Chondrocyte (in vitro differentiated cells): ENCODE results near the gene OGG1. TPM values are rescaled to one million over a fixed set of nuclear protein-coding genes. Genes with fewer than 3 reads are reported as not detected.

Experiments
- DNase-seq: peaks from one replicate; pipeline ENCODE4 v3.0.0; 2021; ENCODE audit warnings: mixed read lengths, low spot score
- H3K27ac Mint-ChIP-seq: one replicate; pipeline ENCODE4 v1.8.0; 2021; ENCODE audit warnings: mild to moderate bottlenecking, moderate library complexity, mixed read lengths; ENCODE audit not compliant: unreplicated experiment
- H3K27me3 Mint-ChIP-seq: 2 replicates; pipeline ENCODE4 v1.8.0; 2021; ENCODE audit warnings: low read depth, mixed read lengths
- H3K36me3 Mint-ChIP-seq: 2 replicates; pipeline ENCODE4 v1.8.0; 2021; ENCODE audit warnings: low read depth, mixed read lengths
- H3K4me1 Mint-ChIP-seq: 2 replicates; pipeline ENCODE4 v1.8.0; 2021; ENCODE audit warnings: low read depth, mild to moderate bottlenecking, mixed read lengths
- H3K4me3 Mint-ChIP-seq: one replicate; pipeline ENCODE4 v1.8.0; 2021; ENCODE audit warnings: mild to moderate bottlenecking, moderate library complexity, mixed read lengths; ENCODE audit not compliant: unreplicated experiment
- H3K9me3 Mint-ChIP-seq: 2 replicates; pipeline ENCODE4 v1.8.0; 2021; ENCODE audit warnings: low read depth, mixed read lengths
- long read RNA-seq: library from polyadenylated mRNA; stranded (forward); transcript quantifications from one replicate; pipeline ENCODE4 v2.0.0, GENCODE V29; 2021
- total RNA-seq: library from RNA; stranded (reverse); gene quantifications from 3 replicates; pipeline ENCODE4 v1.2.1, GENCODE V29; 2021
- TF ChIP-seq, protein P1 (sequence below): fragments of 200-600 bp; sonication (generic); IDR thresholded peaks from 2 replicates; pipeline ENCODE4 v1.5.0; 2021; ENCODE audit warnings: antibody characterized with exemption, mild to moderate bottlenecking, moderate library complexity

OGG1 gene
- total RNA-seq = 23.8 to 26.7 TPM (median 24.2 TPM) in 3 replicates
- long read RNA-seq, full-length matches to known transcripts = 20 of 23 reads
- long read RNA-seq, partial matches to known transcripts = 0 of 23 reads
- long read RNA-seq, other reads (novel, unspliced or antisense) = 3 of 23 reads

DNA sequence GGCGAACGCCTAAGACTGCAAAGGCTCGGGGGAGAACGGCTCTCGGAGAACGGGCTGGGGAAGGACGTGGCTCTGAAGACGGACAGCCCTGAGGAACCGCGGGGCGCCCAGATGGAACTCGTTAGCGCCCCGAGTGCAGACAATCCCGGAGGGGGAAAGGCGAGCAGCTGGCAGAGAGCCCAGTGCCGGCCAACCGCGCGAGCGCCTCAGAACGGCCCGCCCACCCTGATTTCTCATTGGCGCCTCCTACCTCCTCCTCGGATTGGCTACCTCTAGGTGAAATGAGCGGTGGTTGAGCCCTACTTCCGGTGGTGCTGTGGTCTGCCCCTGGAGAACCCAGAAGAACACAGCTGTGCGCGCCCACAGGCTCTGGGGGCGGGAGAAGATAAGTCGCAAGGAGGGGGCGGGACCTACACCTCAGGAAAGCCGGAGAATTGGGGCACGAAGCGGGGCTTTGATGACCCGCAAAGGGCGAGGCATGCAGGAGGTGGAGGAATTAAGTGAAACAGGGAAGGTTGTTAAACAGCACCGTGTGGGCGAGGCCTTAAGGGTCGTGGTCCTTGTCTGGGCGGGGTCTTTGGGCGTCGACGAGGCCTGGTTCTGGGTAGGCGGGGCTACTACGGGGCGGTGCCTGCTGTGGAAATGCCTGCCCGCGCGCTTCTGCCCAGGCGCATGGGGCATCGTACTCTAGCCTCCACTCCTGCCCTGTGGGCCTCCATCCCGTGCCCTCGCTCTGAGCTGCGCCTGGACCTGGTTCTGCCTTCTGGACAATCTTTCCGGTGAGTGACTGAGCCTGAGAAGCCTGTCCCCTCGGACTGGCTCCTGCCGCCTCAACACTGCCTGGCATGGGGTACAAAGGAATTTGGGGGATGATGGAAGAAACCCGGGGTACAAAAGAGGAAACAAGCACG, at the start of gene OGG1:
Gene OGG1, plus strand, starts transcription at position 308 of the 911 bp plus-strand sequence. Its CDS starts 335 bp downstream, at position 643.
- TF ChIP-seq, protein P1, sequence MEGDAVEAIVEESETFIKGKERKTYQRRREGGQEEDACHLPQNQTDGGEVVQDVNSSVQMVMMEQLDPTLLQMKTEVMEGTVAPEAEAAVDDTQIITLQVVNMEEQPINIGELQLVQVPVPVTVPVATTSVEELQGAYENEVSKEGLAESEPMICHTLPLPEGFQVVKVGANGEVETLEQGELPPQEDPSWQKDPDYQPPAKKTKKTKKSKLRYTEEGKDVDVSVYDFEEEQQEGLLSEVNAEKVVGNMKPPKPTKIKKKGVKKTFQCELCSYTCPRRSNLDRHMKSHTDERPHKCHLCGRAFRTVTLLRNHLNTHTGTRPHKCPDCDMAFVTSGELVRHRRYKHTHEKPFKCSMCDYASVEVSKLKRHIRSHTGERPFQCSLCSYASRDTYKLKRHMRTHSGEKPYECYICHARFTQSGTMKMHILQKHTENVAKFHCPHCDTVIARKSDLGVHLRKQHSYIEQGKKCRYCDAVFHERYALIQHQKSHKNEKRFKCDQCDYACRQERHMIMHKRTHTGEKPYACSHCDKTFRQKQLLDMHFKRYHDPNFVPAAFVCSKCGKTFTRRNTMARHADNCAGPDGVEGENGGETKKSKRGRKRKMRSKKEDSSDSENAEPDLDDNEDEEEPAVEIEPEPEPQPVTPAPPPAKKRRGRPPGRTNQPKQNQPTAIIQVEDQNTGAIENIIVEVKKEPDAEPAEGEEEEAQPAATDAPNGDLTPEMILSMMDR = no peak
- H3K4me1 Mint-ChIP-seq = peaks cover 50% of the 10 kb centered on the region
- peak; percentile 98 for DNase-seq
- H3K27ac Mint-ChIP-seq = peak within 1 kb of the TSS; percentile 96
- peaks cover 25% of the 10 kb centered on the region for H3K36me3 Mint-ChIP-seq
- no peaks in the 10 kb centered on the region for H3K9me3 Mint-ChIP-seq
- H3K4me3 Mint-ChIP-seq = peak within 1 kb of the TSS; percentile 96
- H3K27me3 Mint-ChIP-seq = no peaks in the 10 kb centered on the region

DNA sequence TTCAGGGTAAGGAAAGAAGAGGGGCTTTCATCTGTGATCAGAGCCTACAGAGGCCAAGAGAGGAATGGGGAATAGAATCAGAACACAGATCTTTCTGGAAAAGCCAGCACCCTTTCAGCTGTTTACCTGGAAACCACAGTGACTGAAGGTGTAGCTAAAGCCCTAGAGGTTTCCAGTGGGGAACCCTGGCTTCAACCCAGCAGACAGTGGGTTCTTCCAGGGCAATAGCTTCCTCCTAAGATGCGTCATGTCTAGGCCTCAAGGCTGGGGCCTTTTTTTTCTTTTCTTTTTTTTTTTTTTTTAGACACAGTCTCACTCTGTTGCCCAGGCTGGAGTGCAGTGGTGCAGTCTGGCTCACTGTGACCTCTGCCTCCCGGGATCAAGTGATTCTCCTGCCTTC, 49.2 kb upstream of the OGG1 start:
- Mint-ChIP-seq H3K9me3 (no peaks in the 10 kb centered on the region), H3K4me3 (no peak overlapping the region), H3K36me3 (peaks cover 8% of the 10 kb centered on the region), H3K27ac (no peak overlapping the region), H3K27me3 (peaks cover 4% of the 10 kb centered on the region), H3K4me1 (peaks cover 11% of the 10 kb centered on the region)
- DNase-seq = no peak
- TF ChIP-seq, protein P1 = no peak

DNA sequence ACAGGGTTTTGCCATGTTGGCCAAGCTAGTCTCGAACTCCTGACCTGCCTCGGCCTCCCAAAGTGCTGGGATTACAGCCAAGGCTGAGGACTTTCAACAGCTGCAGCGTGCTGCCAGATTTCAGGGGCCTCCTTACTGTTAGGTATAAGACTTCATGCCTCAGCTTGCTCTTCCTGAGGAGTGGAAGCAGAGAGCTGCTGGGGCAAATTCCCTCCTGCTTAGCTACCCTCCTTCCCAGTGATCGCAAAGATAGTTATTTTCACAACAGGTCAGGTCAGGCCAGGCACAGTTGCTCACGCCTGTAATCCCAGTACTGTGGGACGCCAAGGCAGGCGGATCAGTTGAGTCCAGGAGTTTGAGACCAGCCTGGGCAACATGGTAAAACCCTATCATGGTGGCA, 48.7 kb upstream of the OGG1 start:
- Mint-ChIP-seq H3K27ac (no peak overlapping the region), H3K4me1 (peaks cover 11% of the 10 kb centered on the region), H3K9me3 (no peaks in the 10 kb centered on the region), H3K27me3 (peaks cover 5% of the 10 kb centered on the region), H3K36me3 (peaks cover 8% of the 10 kb centered on the region), H3K4me3 (no peak overlapping the region)
- no peak for DNase-seq
- TF ChIP-seq, protein P1 = no peak

DNA sequence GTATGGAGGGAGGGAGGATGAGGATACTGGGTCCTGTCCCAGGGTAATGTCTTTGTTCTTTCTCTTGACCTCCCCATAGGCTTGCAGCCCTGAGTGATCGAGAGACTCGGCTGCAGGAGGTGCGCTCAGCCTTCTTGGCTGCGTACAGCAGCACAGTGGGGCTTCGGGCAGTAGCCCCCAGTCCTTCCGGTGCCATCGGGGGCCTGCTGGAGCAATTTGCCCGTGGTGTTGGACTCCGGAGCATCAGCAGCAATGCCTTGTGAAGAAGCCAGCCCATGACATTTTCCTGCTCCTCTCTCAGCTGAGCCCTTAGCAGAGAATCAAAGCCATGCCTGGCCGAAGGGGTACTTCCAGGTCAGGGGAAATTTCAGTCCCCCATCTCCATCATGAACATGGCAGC, 48.0 kb upstream of the OGG1 start:
- peaks cover 8% of the 10 kb centered on the region for H3K36me3 Mint-ChIP-seq
- TF ChIP-seq, protein P1 = no peak
- peaks cover 11% of the 10 kb centered on the region for H3K4me1 Mint-ChIP-seq
- H3K27ac Mint-ChIP-seq = no peak overlapping the region
- H3K9me3 Mint-ChIP-seq = no peaks in the 10 kb centered on the region
- H3K27me3 Mint-ChIP-seq = peaks cover 12% of the 10 kb centered on the region
- no peak for DNase-seq
- no peak overlapping the region for H3K4me3 Mint-ChIP-seq

DNA sequence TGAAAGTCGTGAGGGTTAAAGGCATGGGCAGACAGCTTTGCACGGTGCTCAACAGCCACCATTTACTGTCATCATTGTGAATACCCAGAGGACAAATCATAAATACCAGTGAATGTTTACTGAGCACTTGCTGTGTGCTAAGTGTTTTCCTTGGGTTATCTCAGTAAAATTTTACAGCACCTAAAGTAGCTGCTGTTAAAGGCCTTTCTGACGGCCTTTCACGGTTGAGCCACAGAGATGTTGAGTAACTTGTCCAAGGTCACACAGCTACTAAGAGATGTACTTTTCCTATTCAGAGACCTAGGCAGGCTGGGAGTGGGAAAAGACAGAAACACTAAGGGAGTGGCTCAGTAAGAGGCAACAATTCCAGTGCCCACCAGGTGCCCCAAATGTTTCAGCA, 46.5 kb upstream of the OGG1 start:
- Mint-ChIP-seq H3K27ac (no peak overlapping the region), H3K4me3 (no peak overlapping the region), H3K36me3 (peaks cover 6% of the 10 kb centered on the region), H3K4me1 (peaks cover 11% of the 10 kb centered on the region), H3K27me3 (peaks cover 17% of the 10 kb centered on the region), H3K9me3 (no peaks in the 10 kb centered on the region)
- no peak for DNase-seq
- TF ChIP-seq, protein P1 = no peak
